Esophagus squamous epithelium (tissue), 5 donors: ENCODE measurements around the gene VPS45. TPM values are rescaled to one million over a fixed set of nuclear protein-coding genes. Genes with fewer than 3 reads are reported as not detected.

Source experiments
- DNase-seq: peaks from one replicate; lab custom pipeline; 2025; lab: John Stamatoyannopoulos, UW
- H3K27ac ChIP-seq, 4 donors: fragments of 200-600 bp; sonication (generic); one replicate each; pipeline ENCODE4 v1.5.1; 2016 to 2019; ENCODE audit warnings: mild to moderate bottlenecking in 1 of 4
- H3K27me3 ChIP-seq, 4 donors: fragments of 200-600 bp; sonication (generic); 1 replicate in 3 of 4; 2 replicates in 1 of 4; pipeline versions ENCODE4 v1.5.1 to v1.6.0; 2017 to 2021; ENCODE audit warnings: antibody characterized with exemption in 1 of 4
- H3K36me3 ChIP-seq, 3 donors: fragments of 200-600 bp; sonication (generic); one replicate each; pipeline ENCODE4 v1.5.1; 2016 to 2019
- H3K4me1 ChIP-seq, 3 donors: fragments of 200-600 bp; sonication (generic); one replicate each; pipeline ENCODE4 v1.5.1; 2017 to 2019
- H3K4me3 ChIP-seq, 4 donors: fragments of 200-600 bp; sonication (generic); 1 replicate in 3 of 4; 2 replicates in 1 of 4; pipeline ENCODE4 v1.5.1; 2016 to 2019; ENCODE audit warnings: mild to moderate bottlenecking in 2 of 4, moderate library complexity in 1 of 4
- H3K9me3 ChIP-seq, 3 donors: fragments of 200-600 bp; sonication (generic); one replicate each; pipeline ENCODE4 v1.5.1; 2016 to 2019
- POLR2A ChIP-seq, 4 donors: fragments of 450-650 bp; IDR thresholded peaks; one replicate each; pipeline ENCODE4 v1.6.1; 2017; ENCODE audit warnings: antibody characterized with exemption in 4 of 4, mild to moderate bottlenecking in 4 of 4, moderate library complexity in 3 of 4
- WGBS, 2 donors: methylation state at CpG; one replicate each; pipeline ENCODE4 v1.1.5; 2018; 5-methylcytosine and 5-hydroxymethylcytosine counted together
- intact Hi-C: fragments of 100-400 bp; cut with DNase I; formaldehyde crosslinking; loops from one replicate; pipeline ENCODE4 v1.15.0; 2022
- total RNA-seq, 4 donors: library from RNA; depleted of rRNA; stranded (reverse); fragments of >200 nt; gene quantifications; one replicate each; pipeline ENCODE4 v1.1.0, GENCODE V29; 2016
- TF ChIP-seq, protein P1 (sequence below), 6 experiments: fragments of 450-650 bp in 4 of 6; fragments of 200-600 bp in 2 of 6; sonication (generic) in 2 of 6; IDR thresholded peaks; one replicate each; pipeline ENCODE4 v1.5.1; 2016 to 2019; ENCODE audit warnings: antibody characterized with exemption in 6 of 6, mild to moderate bottlenecking in 4 of 6, moderate library complexity in 4 of 6
- donor health status: DM: yes; HTN: yes; CAD: no.

The VPS45 gene
- total RNA-seq, 4 donors from 2014 or later, result 23.4 to 31.7 (median 29.1) TPM

DNA sequence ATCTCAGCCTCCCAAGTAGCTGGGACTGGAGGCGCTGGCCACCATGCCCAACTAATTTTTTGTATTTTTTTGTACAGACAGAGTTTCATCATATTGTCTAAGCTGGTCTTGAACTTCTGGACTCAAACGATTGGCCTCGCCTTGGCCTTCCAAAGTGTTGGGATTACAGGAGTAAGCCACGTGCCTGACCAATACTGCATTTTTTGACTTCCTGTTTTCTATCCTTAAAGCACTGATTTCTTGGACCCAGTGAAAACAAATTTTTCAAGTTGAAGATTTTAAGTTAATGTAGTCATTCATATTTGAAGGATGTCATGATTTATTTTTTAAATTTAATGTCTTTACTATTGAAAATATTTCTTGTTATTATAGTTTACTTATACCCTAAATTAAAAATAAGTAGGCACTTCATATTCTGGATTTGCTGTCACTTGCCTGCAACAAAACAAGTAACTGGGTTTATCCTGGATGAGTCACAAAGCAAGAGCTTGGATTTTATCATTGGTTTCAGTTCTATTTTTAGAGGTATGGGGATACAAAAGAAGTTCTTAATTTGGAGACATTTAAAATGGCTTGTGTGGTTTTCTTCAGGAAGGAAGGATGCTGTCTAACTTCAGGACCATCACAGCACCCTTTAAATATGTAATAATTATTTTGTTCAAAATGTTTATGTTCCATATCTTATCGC, 2.2 kb upstream of the VPS45 start:
- Histone ChIP-seq H3K9me3 (no peaks in the 10 kb centered on the region), H3K27me3 (no peaks in the 10 kb centered on the region), H3K4me1 (peaks cover 17 to 60% (median 28%) of the 10 kb centered on the region in 3 donors), H3K36me3 (peaks cover 0 to 9% (median 0%) of the 10 kb centered on the region in 3 donors), H3K4me3 (no peak overlapping the region), H3K27ac (peak overlapping the region; percentile 17 to 98 (median 64))
- WGBS, 2 donors, result 59 to 65% methylated on average over 5 of the region's 5 CpGs
- no peak for DNase-seq
- TF ChIP-seq POLR2A (IDR thresholded peaks at IDR 0.05), result no peak
- TF ChIP-seq, protein P1, sequence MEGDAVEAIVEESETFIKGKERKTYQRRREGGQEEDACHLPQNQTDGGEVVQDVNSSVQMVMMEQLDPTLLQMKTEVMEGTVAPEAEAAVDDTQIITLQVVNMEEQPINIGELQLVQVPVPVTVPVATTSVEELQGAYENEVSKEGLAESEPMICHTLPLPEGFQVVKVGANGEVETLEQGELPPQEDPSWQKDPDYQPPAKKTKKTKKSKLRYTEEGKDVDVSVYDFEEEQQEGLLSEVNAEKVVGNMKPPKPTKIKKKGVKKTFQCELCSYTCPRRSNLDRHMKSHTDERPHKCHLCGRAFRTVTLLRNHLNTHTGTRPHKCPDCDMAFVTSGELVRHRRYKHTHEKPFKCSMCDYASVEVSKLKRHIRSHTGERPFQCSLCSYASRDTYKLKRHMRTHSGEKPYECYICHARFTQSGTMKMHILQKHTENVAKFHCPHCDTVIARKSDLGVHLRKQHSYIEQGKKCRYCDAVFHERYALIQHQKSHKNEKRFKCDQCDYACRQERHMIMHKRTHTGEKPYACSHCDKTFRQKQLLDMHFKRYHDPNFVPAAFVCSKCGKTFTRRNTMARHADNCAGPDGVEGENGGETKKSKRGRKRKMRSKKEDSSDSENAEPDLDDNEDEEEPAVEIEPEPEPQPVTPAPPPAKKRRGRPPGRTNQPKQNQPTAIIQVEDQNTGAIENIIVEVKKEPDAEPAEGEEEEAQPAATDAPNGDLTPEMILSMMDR (IDR thresholded peaks at IDR 0.05), result no peak
- intact Hi-C loops, result no loop called here

DNA sequence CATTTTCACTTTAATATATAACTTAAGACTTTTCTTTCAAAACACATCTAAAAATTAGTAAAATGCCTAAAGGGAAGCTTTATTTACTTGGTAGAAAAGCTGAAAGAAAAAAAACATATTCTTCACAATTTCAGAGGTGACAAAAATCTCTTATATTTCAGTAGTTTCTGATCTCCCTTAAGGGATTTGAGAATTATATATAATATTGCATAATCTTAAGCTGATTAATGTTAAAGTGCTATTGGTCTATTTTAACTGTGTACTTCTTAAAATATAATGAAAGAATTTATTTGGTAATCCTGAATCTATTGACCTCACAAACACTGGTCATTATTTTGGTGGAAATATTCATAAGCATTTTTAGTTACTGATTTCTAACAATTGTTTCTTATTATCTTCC, 1.2 kb upstream of the VPS45 start:
- intact Hi-C loops, result no loop called here
- Histone ChIP-seq H3K27ac (peak overlapping the region; percentile 92 to 98 (median 96)), H3K4me3 (peak overlapping the region; percentile 59 to 82 (median 70)), H3K4me1 (peaks cover 16 to 55% (median 27%) of the 10 kb centered on the region in 3 donors), H3K36me3 (peaks cover 0 to 12% (median 0%) of the 10 kb centered on the region in 3 donors), H3K27me3 (no peaks in the 10 kb centered on the region), H3K9me3 (no peaks in the 10 kb centered on the region)
- TF ChIP-seq, protein P1 (IDR thresholded peaks at IDR 0.05), result no peak
- TF ChIP-seq POLR2A (IDR thresholded peaks at IDR 0.05), result no peak
- no peak for DNase-seq

DNA sequence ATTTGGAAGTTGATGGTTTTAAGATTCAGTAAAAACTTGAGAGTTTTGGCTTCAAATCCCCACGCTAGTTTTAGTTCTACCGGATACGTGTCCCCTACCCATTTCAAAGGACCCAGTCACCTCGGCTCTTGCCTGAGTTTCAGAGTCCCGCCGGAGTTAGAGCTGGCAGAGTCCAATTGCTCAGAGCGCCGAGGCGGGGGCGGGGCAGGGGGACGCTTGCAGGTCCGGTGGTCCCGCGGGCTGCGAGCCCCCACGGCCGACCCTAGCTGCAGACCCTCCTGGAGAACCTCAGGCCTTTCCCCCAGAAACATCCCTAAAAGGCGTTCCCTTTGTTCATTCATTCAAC, 765 bp upstream of the VPS45 start:
- 0% methylated on average over 5 to 7 of the region's 18 CpGs for WGBS, 2 donors
- no peak for DNase-seq
- TF ChIP-seq, protein P1 (IDR thresholded peaks at IDR 0.05), result no peak
- TF ChIP-seq POLR2A (IDR thresholded peaks at IDR 0.05), result no peak

DNA sequence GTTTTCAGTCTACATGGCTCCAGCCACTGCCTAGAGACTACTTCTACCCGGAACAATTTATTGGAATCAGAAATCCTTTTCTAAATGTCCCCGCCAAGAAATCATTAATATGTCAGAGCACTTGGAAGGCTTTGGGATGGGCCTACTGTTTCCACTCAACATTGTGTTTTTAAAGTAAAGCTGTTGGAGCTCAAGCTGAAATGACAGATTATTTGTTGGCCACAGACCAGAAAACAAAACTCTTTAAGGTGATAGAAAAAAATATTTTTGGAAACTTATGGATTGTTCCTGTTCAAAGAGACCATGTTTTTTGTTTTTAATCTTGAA, 496 bp downstream of the VPS45 start:
- WGBS, 2 donors, result 0 to 10% methylated on average over 2 of the region's 2 CpGs
- H3K27ac ChIP-seq, result peak overlapping the region; percentile 92 to 98 (median 96)
- intact Hi-C loops, result no loop called here
- DNase-seq, result no peak
- H3K36me3 ChIP-seq, result peaks cover 0 to 25% (median 0%) of the 10 kb centered on the region in 3 donors
- H3K27me3 ChIP-seq, result no peaks in the 10 kb centered on the region
- TF ChIP-seq, protein P1 (IDR thresholded peaks at IDR 0.05), result no peak
- no peak for TF ChIP-seq POLR2A (IDR thresholded peaks at IDR 0.05)
- no peaks in the 10 kb centered on the region for H3K9me3 ChIP-seq
- H3K4me3 ChIP-seq, result peak overlapping the region; percentile 59 to 82 (median 70)
- peaks cover 9 to 45% (median 20%) of the 10 kb centered on the region in 3 donors for H3K4me1 ChIP-seq

More for the DNA sequence above, 765 bp upstream of the VPS45 start:
- Histone ChIP-seq H3K9me3 (no peaks in the 10 kb centered on the region), H3K4me1 (peaks cover 12 to 50% (median 22%) of the 10 kb centered on the region in 3 donors), H3K27ac (peak overlapping the region; percentile 92 to 98 (median 96)), H3K4me3 (peak overlapping the region; percentile 59 to 82 (median 70)), H3K36me3 (peaks cover 0 to 12% (median 0%) of the 10 kb centered on the region in 3 donors), H3K27me3 (no peaks in the 10 kb centered on the region)
- intact Hi-C loops, result no loop called here

DNA sequence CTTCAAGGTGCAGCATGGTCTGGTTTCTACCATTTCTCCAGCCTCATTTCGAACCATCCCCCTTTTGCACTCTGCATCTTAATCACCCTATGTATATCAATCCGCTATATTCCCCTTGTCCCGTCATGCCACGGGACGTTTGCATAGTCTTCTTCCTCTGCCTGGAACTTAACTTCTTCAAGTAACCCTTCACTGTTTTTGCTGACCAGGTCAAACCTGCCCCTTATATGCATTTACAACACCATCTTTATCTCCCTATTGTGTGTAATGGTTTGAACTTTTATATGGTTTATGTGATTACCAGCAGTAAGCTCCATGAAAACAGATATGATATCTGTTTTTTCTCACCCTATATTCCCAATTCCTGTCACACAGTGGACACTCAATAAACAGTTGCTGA, 2.3 kb downstream of the VPS45 start:
- TF ChIP-seq POLR2A (IDR thresholded peaks at IDR 0.05), result no peak
- TF ChIP-seq, protein P1 (IDR thresholded peaks at IDR 0.05), result no peak
- intact Hi-C loops, result no loop called here
- peaks cover 0 to 41% (median 3%) of the 10 kb centered on the region in 3 donors for H3K36me3 ChIP-seq
- no peak for DNase-seq
- WGBS, 2 donors, result 91 to 93% methylated on average over 5 of the region's 5 CpGs
- no peak overlapping the region for H3K27ac ChIP-seq
- no peaks in the 10 kb centered on the region for H3K9me3 ChIP-seq
- peaks cover 9 to 40% (median 19%) of the 10 kb centered on the region in 3 donors for H3K4me1 ChIP-seq
- no peaks in the 10 kb centered on the region for H3K27me3 ChIP-seq
- no peak overlapping the region for H3K4me3 ChIP-seq
